LNCaP clone FGC (cell line): ENCODE measurements around the gene DGLUCY.

Experiments used
- DNase-seq: peaks from one replicate; pipeline ENCODE4 v3.0.0-alpha.2; 2011; ENCODE audit warnings: low read depth
- H3K4me3 ChIP-seq: 2 replicates; pipeline ENCODE4 v1.5.1; 2011; ENCODE audit warnings: mild to moderate bottlenecking, low read depth, low read length, control low read depth
- TF ChIP-seq, protein P1 (sequence below): IDR thresholded peaks from 2 replicates; pipeline ENCODE4 v1.5.1; 2012; ENCODE audit warnings: mild to moderate bottlenecking; ENCODE audit not compliant: control insufficient read depth, insufficient read depth; ENCODE audit errors: extremely low read depth

DGLUCY gene

DNA sequence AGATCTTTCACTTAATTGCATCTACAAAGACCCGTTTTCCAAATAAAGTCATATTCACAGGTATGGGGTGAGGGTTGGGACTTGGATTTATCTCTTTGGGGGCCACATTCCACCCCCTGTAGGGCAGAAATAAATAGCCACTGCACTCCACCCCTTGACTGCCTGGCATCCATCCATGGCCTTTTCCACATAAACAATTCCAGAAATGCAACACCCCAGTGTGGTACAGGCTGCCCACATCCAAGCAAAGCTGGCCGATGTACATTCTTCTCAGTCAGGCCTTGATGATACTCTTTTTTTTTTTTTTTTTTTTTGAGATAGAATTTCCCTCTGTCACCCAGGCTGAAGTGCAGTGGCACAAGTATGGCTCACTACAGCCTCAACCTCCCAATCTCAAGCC lies 12.9 kb downstream of the DGLUCY start:
- TF ChIP-seq, protein P1, sequence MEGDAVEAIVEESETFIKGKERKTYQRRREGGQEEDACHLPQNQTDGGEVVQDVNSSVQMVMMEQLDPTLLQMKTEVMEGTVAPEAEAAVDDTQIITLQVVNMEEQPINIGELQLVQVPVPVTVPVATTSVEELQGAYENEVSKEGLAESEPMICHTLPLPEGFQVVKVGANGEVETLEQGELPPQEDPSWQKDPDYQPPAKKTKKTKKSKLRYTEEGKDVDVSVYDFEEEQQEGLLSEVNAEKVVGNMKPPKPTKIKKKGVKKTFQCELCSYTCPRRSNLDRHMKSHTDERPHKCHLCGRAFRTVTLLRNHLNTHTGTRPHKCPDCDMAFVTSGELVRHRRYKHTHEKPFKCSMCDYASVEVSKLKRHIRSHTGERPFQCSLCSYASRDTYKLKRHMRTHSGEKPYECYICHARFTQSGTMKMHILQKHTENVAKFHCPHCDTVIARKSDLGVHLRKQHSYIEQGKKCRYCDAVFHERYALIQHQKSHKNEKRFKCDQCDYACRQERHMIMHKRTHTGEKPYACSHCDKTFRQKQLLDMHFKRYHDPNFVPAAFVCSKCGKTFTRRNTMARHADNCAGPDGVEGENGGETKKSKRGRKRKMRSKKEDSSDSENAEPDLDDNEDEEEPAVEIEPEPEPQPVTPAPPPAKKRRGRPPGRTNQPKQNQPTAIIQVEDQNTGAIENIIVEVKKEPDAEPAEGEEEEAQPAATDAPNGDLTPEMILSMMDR = no peak
- H3K4me3 ChIP-seq = no peak overlapping the region
- DNase-seq = no peak

DNA sequence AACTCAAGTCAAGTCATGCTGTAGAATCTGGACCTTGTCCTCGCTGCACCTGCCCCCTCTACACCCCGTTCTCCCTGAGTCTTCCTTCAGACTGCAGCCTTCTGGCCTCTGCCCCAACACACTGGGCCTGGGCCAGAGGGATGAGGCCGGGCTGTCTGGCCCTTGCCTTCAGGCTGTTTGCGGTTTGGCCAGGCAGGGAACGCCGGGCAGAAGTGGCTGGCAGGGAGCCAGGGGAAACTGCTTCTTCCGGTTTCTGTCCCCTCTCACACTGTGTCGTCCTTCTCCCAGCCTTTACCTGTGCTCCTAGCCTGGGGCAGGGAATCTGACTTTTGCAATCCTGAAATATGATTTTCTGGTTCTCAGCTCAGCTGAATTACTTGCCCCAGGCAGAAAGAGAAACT lies 13.5 kb downstream of the DGLUCY start:
- TF ChIP-seq, protein P1 = no peak
- no peak overlapping the region for H3K4me3 ChIP-seq
- DNase-seq = no peak

DNA sequence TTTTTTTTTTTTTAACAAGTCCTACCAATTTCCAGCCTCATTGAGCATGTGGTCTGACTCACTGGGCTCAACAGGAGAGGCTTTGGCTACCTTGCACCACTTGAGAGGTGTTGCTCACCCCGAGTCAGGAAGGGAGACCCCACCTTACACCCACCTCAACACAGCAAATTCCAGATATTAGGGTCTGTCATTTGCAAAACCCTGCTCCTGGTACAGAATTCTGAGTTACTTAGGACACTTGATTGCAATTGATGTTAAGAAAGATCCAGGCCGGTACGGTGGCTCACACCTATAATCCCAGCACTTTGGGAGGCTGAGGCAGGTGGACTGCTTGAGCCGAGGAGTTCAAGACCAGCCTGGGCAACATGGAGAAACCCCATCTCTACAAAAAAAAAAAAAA lies 14.1 kb downstream of the DGLUCY start:
- no peak for DNase-seq
- TF ChIP-seq, protein P1 = no peak
- H3K4me3 ChIP-seq = no peak overlapping the region

DNA sequence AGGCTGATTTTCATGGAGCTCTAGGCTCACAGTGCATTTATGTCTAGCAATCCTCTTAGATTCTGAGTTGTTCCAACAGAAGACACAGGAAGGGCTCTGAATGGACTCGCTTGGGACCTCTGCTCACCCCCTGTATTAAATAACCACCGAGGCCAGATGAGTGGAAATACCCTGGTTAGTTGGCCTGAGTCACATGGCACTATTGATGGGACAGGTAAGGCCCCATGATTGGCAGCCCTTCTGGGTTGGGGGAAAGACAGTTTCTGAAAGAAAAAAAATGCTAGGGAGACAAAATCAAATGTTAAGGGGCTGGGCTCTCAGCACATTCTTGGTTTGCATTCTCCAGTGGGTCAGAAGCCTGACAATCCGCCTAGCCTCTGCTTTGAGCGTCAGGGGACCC lies 14.8 kb downstream of the DGLUCY start:
- DNase-seq = no peak
- TF ChIP-seq, protein P1 = no peak
- H3K4me3 ChIP-seq = no peak overlapping the region

DNA sequence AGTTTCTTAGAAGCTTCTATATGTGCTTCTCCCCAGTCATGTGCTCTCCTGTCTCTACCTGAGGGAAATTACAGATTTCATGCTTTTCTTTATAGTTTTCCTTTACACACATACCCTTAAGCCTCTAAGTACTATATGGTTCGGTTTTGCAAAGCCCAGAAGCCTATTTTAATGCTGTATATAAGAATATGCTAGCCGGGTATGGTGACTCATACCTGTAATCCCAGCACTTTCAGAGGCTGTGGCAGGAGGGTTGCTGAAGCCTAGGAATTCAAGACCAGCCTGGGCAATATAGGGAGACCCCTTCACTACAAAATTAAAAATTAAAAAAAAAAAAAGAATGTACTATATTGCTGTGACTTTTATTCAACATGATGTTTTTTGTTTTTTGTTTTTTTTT lies 15.4 kb downstream of the DGLUCY start:
- TF ChIP-seq, protein P1 = no peak
- no peak for DNase-seq
- no peak overlapping the region for H3K4me3 ChIP-seq

DNA sequence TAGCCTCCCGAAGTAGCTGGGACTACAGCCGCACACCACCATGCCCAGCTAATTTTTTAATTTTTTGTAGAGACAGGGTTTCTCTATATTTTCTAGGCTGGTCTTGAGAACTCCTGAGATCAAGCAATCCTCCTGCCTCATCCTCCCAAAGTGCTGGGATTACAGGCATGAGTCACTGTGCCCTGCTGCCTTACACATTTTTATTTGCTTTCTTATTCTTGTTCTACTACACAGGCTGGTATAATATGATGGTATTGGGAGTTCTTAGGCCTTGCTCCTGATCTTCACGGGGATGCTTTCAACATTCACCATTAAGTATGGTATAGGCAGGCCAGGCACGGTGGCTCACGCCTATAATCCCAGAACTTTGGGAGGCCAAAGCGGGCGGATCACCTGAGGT lies 21.2 kb downstream of the DGLUCY start:
- H3K4me3 ChIP-seq = no peak overlapping the region
- TF ChIP-seq, protein P1 = no peak
- DNase-seq = no peak

DNA sequence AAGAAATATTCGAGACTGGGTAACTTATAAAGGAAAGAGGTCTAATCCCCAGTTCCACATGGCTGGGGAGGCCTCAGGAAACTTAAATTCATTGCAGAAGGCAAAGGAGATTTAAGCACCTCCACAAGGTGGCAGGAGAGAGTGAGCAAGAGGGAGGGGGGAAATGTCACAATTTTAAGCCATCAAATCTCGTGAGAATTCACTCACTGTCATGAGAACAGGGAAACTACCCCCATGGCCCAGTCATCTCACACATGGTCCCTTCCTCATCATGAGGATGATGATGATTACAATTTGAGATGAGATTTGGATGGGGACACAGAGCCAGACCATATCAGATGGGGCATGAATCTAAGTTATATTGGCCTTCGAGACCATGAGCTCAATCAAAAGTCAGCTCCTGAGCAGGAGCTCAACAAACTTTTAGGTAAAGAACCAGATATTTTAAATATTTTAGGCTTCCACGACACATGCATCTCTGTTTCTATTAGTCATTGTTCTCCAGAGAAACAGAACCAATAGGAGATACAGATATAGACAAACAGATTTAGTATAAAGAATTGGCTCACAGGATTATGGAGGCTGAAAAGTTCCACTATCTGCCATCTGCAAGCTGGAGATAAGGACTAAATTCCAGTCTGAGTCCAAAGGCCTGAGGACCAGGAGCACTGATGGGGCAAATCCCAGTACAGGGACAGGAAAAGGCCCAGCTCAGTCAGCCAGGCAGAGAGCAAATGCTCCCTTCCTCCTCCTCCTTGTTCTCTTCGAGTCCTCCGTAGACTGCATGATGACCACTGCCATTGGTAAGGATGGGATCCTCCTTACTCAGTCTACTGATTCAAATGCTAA lies 24.9 kb downstream of the DGLUCY start:
- TF ChIP-seq, protein P1 = peak; percentile 42
- H3K4me3 ChIP-seq = no peak overlapping the region
- DNase-seq = no peak
